B cell (primary cell): ENCODE results near the gene UBXN2A. TPM values are rescaled to one million over a fixed set of nuclear protein-coding genes. Genes with fewer than 3 reads are reported as not detected.

Experiments
- ATAC-seq: fragments of 200-7000 bp; cut with Tn5 transposase; one replicate; pipeline ENCODE4 v1.10.0; 2021; ENCODE audit warnings: low read depth, mild to moderate bottlenecking, moderate number of reproducible peaks, moderate library complexity
- CTCF ChIA-PET: fragments of 350-600 bp; sonication (Branson Sonifier 250); formaldehyde crosslinking; loops from one replicate; lab custom pipeline; 2021; ENCODE audit warnings: antibody characterized with exemption, inconsistent platforms; lab: Charles Lee
- POLR2A ChIA-PET: fragments of 350-600 bp; sonication (Branson Sonifier 250); formaldehyde crosslinking; loops from one replicate; lab custom pipeline; 2021; ENCODE audit warnings: antibody characterized with exemption; lab: Charles Lee
- DNase-seq: peaks from one replicate; pipeline ENCODE4 v3.0.0; 2013
- H2AFZ ChIP-seq: 2 replicates; pipeline ENCODE4 v1.6.1; 2012; ENCODE audit warnings: mild to moderate bottlenecking, low read depth, low read length; ENCODE audit not compliant: insufficient read depth, poor library complexity, severe bottlenecking
- H3K27ac ChIP-seq, 2 donors: 1 replicate in 1 of 2; 2 replicates in 1 of 2; pipeline ENCODE4 v1.5.1; 2012 to 2013; ENCODE audit warnings: low read length in 2 of 2, mild to moderate bottlenecking in 2 of 2, moderate library complexity in 1 of 2
- H3K27me3 ChIP-seq, 4 experiments: fragments of 200-600 bp in 1 of 4; sonication (generic) in 1 of 4; replicated peaks in 1 of 4; 1 replicate in 2 of 4; 2 replicates in 2 of 4; pipeline versions ENCODE4 v1.6.1 to v1.7.0; 2013 to 2016; ENCODE audit warnings: low read length in 3 of 4, mild to moderate bottlenecking in 2 of 4, mixed read lengths in 1 of 4, moderate library complexity in 1 of 4; ENCODE audit not compliant: insufficient read depth in 4 of 4, control insufficient read depth in 3 of 4; ENCODE audit errors: control extremely low read depth in 1 of 4
- H3K36me3 ChIP-seq, 2 experiments: replicated peaks in 1 of 2; 1 replicate in 1 of 2; 2 replicates in 1 of 2; pipeline versions ENCODE4 v1.6.1 to v1.7.1; 2013; ENCODE audit warnings: low read length in 1 of 2; ENCODE audit not compliant: insufficient read depth in 2 of 2, control insufficient read depth in 1 of 2; ENCODE audit errors: control extremely low read depth in 1 of 2, extremely low read depth in 1 of 2
- H3K4me1 ChIP-seq, 2 donors: fragments of 200-600 bp in 1 of 2; sonication (generic) in 1 of 2; 1 replicate in 1 of 2; 2 replicates in 1 of 2; pipeline versions ENCODE4 v1.5.1 to v1.6.1; 2013 to 2017; ENCODE audit warnings: low read length in 2 of 2; ENCODE audit not compliant: control insufficient read depth in 2 of 2, insufficient read depth in 2 of 2
- H3K4me2 ChIP-seq: replicated peaks from 2 replicates; pipeline ENCODE3; 2012; ENCODE audit warnings: mild to moderate bottlenecking, low read depth, low read length; ENCODE audit not compliant: poor library complexity, severe bottlenecking
- H3K4me3 ChIP-seq, 5 experiments: fragments of 200-600 bp in 1 of 5; sonication (generic) in 1 of 5; 1 replicate in 3 of 5; 2 replicates in 2 of 5; pipeline versions ENCODE4 v1.5.1 to v1.7.0; 2011 to 2016; ENCODE audit warnings: low read length in 4 of 5, mild to moderate bottlenecking in 4 of 5, low read depth in 2 of 5, control low read depth in 1 of 5, moderate library complexity in 1 of 5; ENCODE audit not compliant: insufficient read depth in 1 of 5; ENCODE audit errors: control extremely low read depth in 1 of 5, extremely low read depth in 1 of 5
- H3K79me2 ChIP-seq: fragments of 200-600 bp; sonication (generic); one replicate; pipeline ENCODE4 v1.6.0; 2016; ENCODE audit warnings: low read length; ENCODE audit not compliant: control insufficient read depth, insufficient read depth
- H3K9ac ChIP-seq: fragments of 200-600 bp; sonication (generic); 2 replicates; pipeline ENCODE4 v1.6.1; 2017; ENCODE audit warnings: mild to moderate bottlenecking, low read length, moderate library complexity
- H3K9me3 ChIP-seq, 3 donors: one replicate each; pipeline versions ENCODE4 v1.6.1 to v1.7.1; 2013; ENCODE audit warnings: low read length in 2 of 3; ENCODE audit not compliant: control insufficient read depth in 2 of 3, insufficient read depth in 1 of 3; ENCODE audit errors: control extremely low read depth in 1 of 3
- H4K20me1 ChIP-seq: 2 replicates; pipeline ENCODE4 v1.6.0; 2012; ENCODE audit warnings: mild to moderate bottlenecking, low read length; ENCODE audit not compliant: insufficient read depth, control insufficient read depth, poor library complexity, severe bottlenecking
- H3K27ac Mint-ChIP-seq: one replicate; pipeline ENCODE4 v1.8.0; 2021; ENCODE audit warnings: mixed read lengths
- H3K27me3 Mint-ChIP-seq: one replicate; pipeline ENCODE4 v1.8.0; 2021; ENCODE audit warnings: mixed read lengths
- H3K4me1 Mint-ChIP-seq: one replicate; pipeline ENCODE4 v1.8.0; 2021; ENCODE audit warnings: mixed read lengths
- H3K4me3 Mint-ChIP-seq: one replicate; pipeline ENCODE4 v1.8.0; 2021; ENCODE audit warnings: mixed read lengths
- H3K9me3 Mint-ChIP-seq: one replicate; pipeline ENCODE4 v1.8.0; 2022; ENCODE audit warnings: mixed read lengths; ENCODE audit not compliant: insufficient read depth
- CTCF ChIP-seq: fragments of 200-600 bp; IDR thresholded peaks from one replicate; pipeline ENCODE4 v1.8.0; 2022; ENCODE audit warnings: antibody characterized with exemption, mild to moderate bottlenecking
- EZH2 ChIP-seq: IDR thresholded peaks from 2 replicates; pipeline ENCODE4 v1.6.1; 2012; ENCODE audit warnings: borderline replicate concordance, low read depth, mild to moderate bottlenecking, moderate library complexity, low read length; ENCODE audit not compliant: insufficient read depth, poor library complexity, severe bottlenecking
- WGBS: methylation state at CpG from one replicate; pipeline ENCODE4 v1.1.5; 2013; ENCODE audit warnings: missing lambda C conversion rate; ENCODE audit not compliant: insufficient coverage; 5-methylcytosine and 5-hydroxymethylcytosine counted together
- intact Hi-C: fragments of 100-400 bp; cut with micrococcal nuclease; formaldehyde crosslinking; loops from one replicate; pipeline ENCODE4 v1.10.0; 2022
- polyA plus RNA-seq: library from polyadenylated mRNA; depleted of rRNA; stranded (reverse); fragments of >200 nt; gene quantifications from 2 replicates; pipeline ENCODE4 v1.2.3, GENCODE V29; 2012
- total RNA-seq, 2 donors: library from RNA; stranded (reverse); fragments of 120-200 nt in 1 of 2; gene quantifications; 1 replicate in 1 of 2; 2 replicates in 1 of 2; pipeline versions ENCODE4 v1.2.3 to v1.2.4, GENCODE V29; 2013 to 2022

Gene UBXN2A
- total and polyA plus RNA-seq, 2 donors (not counting 1 experiment from before 2014, with no cell fraction given): 2.8 to 13.4 TPM

DNA sequence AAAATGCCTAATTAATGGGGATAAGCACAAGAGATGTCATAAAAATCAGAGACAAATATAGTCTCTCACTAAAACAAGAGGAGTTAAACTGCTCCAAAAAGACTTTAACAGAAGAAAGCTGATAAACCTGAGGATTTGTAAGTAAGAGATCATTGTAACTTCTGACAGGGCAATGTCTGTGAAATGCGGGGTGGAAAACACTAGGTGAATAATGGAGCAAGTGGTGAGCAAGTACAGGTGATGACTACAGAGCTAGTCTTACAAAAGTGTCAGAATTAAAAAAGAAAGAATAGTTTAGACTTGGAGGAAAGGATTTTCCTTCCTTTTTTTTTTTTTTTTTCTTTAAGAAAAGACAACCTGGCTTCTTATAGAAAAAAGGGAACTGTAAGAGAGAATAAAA is 36.0 kb upstream of the UBXN2A start:
- ChIA-PET POLR2A (no interaction called here), CTCF (interaction anchor here (1.3 kb wide), 1 partner anchor 180 kb away, joined by 4 read pairs; the partner anchor contains the start of gene TP53I3)
- Histone ChIP-seq H4K20me1 (peaks cover 45% of the 10 kb centered on the region), H3K4me1 (peaks cover 0 to 5% of the 10 kb centered on the region in 2 donors), H3K9me3 (no peaks in the 10 kb centered on the region), H2AFZ (no peak overlapping the region), H3K27ac (no peak overlapping the region), H3K9ac (no peak overlapping the region), H3K79me2 (peaks cover 71% of the 10 kb centered on the region), H3K4me2 (no peak overlapping the region), H3K27me3 (no peaks in the 10 kb centered on the region), H3K36me3 (no peaks in the 10 kb centered on the region), H3K4me3 (no peak overlapping the region)
- DNase-seq (no peak), ATAC-seq (no peak)
- Mint-ChIP-seq H3K4me3 (no peak overlapping the region), H3K27ac (no peak overlapping the region), H3K9me3 (no peaks in the 10 kb centered on the region), H3K4me1 (peaks cover 35% of the 10 kb centered on the region), H3K27me3 (no peaks in the 10 kb centered on the region)
- intact Hi-C loops: no loop called here
- TF ChIP-seq EZH2 (no peak), CTCF (no peak)
- no CpG with 5 or more reads among the region's 1 CpG for WGBS

GRCh38 chr2:23904692-23905091 is 35.6 kb upstream of the UBXN2A start:
- no CpG with 5 or more reads among the region's 2 CpGs for WGBS
- H3K4me1 ChIP-seq: peaks cover 0 to 5% of the 10 kb centered on the region in 2 donors
- H4K20me1 ChIP-seq: peaks cover 49% of the 10 kb centered on the region
- Mint-ChIP-seq H3K4me3 (no peak overlapping the region), H3K4me1 (peaks cover 35% of the 10 kb centered on the region), H3K9me3 (no peaks in the 10 kb centered on the region), H3K27ac (no peak overlapping the region), H3K27me3 (no peaks in the 10 kb centered on the region)
- no peaks in the 10 kb centered on the region for H3K27me3 ChIP-seq
- ATAC-seq (no peak), DNase-seq (no peak)
- H3K4me3 ChIP-seq: no peak overlapping the region
- no peak overlapping the region for H3K4me2 ChIP-seq
- no peaks in the 10 kb centered on the region for H3K9me3 ChIP-seq
- no peak overlapping the region for H3K9ac ChIP-seq
- no peaks in the 10 kb centered on the region for H3K36me3 ChIP-seq
- H2AFZ ChIP-seq: no peak overlapping the region
- ChIA-PET CTCF (interaction anchor here (1.3 kb wide), 1 partner anchor 180 kb away, joined by 4 read pairs; the partner anchor contains the start of gene TP53I3), POLR2A (no interaction called here)
- peaks cover 71% of the 10 kb centered on the region for H3K79me2 ChIP-seq
- TF ChIP-seq CTCF (no peak), EZH2 (no peak)
- H3K27ac ChIP-seq: no peak overlapping the region
- intact Hi-C loops: no loop called here
